SH-SY5Y (cell line): ENCODE measurements around the gene TMEM147.

Source experiments
- GATA2 ChIP-seq: IDR thresholded peaks from 2 replicates; pipeline ENCODE4 v1.6.1; 2011; ENCODE audit warnings: mild to moderate bottlenecking, low read depth, low read length
- GATA3 ChIP-seq: IDR thresholded peaks from 2 replicates; pipeline ENCODE4 v1.6.1; 2011; ENCODE audit warnings: low read depth, mild to moderate bottlenecking, low read length, moderate library complexity

DNA sequence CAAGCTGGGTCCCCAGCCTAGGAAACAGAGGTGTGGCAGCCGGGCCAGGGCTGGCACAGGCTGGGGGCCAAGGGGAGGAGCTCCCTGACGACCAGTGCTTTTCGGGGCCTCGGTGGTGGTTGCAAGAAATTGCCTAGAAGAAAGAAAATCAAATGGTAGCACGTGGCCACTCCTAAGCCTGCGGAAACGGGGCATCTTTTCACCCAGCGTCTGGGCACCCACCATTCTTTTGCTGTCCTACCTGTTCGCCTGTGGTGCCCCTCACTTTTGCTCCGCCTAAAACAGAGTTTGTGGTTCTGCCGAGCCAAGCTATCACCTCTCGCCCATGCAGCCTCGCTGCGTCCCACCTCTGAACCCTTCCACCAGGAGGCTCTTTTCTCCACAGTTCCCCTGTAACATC lies 48.0 kb upstream of the TMEM147 start:
- TF ChIP-seq GATA2 (no peak), GATA3 (no peak)
